Stimulated activated naive CD4-positive, alpha-beta T cell (primary cell): ENCODE results near the gene TXNL1.

Experiments
- DNase-seq, 6 experiments: peaks; one replicate each; lab custom pipeline; 2025; lab: John Stamatoyannopoulos, UW

The TXNL1 gene

DNA sequence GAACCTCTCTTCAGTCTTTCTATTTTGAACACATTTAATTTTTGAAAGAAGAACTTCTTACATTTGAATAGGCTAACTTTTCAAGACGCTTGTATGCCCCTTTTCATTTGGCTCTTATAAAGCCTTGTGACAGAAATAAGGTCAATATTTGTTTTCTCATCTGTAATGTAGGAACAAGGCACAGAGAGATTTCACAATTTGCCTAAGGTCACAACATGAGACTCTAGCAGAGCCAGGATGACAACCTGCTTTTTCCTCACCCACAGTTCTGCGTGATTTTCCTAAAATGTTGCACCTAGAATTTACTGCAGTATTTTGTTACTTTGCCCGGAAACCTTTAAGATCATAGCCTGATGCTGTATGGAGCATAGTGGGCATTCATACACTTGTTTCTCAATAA lies 67.4 kb downstream of the TXNL1 start:
- no peak for DNase-seq

GRCh38 chr18:56569416-56569815 lies 69.0 kb downstream of the TXNL1 start:
- no peak for DNase-seq

DNA sequence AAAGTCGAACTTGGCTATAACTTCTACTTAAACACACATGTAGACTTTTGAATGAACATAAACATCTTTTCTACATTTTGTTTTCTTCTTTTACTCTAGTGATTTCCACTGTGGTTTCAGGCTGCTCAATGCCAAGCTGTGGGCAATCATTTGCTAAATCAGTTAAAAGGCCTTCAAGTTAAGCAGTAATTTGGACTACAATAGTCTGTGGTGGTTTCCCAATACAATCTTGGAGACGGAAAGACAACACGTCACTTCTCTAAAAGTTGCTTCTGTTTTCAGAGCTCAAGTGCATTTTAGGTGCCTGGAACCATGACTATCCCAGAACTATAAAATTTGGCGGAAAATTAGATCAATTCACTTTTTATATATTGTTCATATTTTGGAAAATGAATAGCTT lies 69.4 kb downstream of the TXNL1 start:
- no peak for DNase-seq

DNA sequence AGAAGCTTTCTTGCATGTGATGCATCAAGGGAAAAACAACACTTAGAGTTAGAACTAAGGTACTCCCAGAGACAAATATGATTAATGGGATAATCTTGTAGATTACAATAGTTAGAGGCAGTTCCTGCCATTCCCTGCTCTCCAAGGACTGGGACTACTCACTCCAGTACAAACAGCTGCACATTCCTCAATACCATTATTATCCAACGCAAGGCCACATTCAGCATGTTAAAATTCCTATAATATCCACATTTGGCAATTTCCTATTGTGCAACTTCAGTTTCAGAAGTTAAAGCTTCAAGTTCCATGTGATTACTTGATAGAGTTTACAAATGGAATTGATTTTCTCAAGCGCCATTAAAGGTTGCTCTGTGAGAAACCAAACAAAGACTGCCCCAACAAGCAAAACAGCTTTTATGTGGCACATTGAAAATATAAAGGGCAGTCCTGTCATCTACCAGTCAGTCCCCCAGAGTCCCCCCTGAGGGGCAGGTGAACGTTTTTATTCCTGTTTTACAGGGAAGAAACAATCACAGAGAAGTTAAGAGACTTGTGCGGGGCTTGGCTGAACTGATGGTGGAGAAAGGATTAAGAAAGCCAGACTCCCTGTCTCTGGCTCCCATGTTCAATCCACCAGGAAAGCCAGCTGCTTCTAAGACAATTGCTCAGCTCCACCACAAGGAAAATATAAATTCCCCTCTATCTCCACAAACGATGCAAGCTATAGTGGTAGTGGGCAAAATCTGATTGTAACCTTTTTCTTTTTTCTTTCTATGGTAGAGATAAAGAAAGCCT lies 72.6 kb downstream of the TXNL1 start:
- DNase-seq = no peak

DNA sequence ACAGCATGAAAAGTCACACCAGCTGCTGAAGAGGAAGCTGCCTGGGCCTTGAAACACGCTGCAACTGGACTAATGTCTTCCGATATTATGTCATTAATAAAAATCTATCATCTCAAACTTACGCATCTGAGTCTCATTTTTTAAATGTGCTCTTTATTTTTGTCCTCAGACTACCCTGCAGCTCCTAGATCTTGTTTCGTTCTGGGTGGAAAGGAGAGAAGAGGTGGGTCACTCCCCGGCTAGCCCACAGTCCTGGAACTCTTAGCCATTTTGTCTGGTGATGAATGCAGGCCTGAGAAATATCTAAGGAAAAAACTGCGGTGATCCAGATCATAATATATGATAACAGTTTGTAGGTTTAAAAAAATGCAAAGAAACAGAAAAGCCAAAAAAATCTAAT lies 73.3 kb downstream of the TXNL1 start:
- no peak for DNase-seq

DNA sequence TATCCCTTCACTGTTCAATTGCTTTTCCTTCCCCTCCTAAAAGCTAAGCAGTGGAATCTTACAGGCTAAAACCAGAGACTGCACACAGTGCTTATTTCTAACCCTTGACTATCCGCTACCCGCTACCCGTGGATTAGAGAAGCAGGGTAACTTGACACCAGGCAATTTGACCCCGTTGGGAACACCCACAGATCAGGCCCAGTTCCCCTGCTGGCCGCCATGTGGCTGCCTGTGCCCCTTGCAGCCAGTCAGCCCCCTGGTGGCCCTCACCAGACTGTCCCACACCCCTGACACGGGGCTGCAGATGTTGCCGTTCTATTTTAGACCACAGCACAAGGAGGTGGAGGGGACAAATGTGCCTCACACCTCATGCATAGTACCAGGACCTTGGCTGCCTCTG lies 74.8 kb downstream of the TXNL1 start:
- DNase-seq = no peak

DNA sequence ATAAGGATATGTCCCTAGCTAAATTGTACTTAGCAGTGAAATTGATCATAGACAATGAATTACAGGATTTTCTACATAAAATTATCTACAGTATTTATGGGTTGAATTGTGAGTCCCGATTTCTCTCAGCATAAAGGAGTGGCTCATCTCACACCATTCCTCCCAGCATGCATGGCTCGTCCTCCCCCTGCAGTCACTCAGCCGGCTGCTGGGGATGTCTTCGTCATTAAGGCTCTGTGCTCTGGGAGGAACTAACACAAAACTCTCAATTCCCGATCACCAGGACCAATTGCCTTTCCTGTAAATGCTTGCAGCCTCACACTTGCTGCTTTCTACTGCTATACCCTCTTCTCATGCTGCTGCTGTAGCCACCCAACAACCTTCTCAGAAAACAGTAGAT lies 75.9 kb downstream of the TXNL1 start:
- no peak for DNase-seq

GRCh38 chr18:56560992-56561391 lies 77.4 kb downstream of the TXNL1 start:
- DNase-seq = no peak

GRCh38 chr18:56559044-56559443 lies 79.3 kb downstream of the TXNL1 start:
- no peak for DNase-seq

GRCh38 chr18:56556907-56557306 lies 81.5 kb downstream of the TXNL1 start:
- DNase-seq = no peak

GRCh38 chr18:56550121-56550520 lies 88.3 kb downstream of the TXNL1 start:
- no peak for DNase-seq
